Caki2 (cell line): ENCODE data around the gene WDR37. TPM values are rescaled to one million over a fixed set of nuclear protein-coding genes. Genes with fewer than 3 reads are reported as not detected.

ENCODE experiments used
- total RNA-seq: library from RNA; depleted of rRNA; stranded (reverse); fragments of >200 nt; shearing (Covaris generic); gene quantifications from 2 replicates; pipeline ENCODE4 v1.2.3, GENCODE V29; 2014; ENCODE audit warnings: low replicate concordance; rRNA removed

WDR37 gene
- total RNA-seq, 1 experiment from 2014 or later = 5.4 TPM

Other genes with a start within 250 kb of the WDR37 start
- 8.3 and 15.3 TPM in 2 replicates for gene LARP4B, start 124.7 kb upstream of the WDR37 start, total RNA-seq
- 58.9 and 80.1 TPM in 2 replicates for gene GTPBP4, start 68.0 kb upstream of the WDR37 start, total RNA-seq
- gene IDI2, start 30.5 kb upstream of the WDR37 start, total RNA-seq = not detected in 2 replicates
- gene IDI1, start 7.3 kb upstream of the WDR37 start, total RNA-seq = 105 and 123 TPM in 2 replicates